Measurements from ENCODE around the gene IGF2R.

IGF2R gene

GRCh38 chr6:160035241-160035640, 66.4 kb downstream of the IGF2R start:
- DNase-seq: no peak
- in situ Hi-C loops (cut with HindIII; ENCODE audit: low pct_ligation_motif_present, low pct_unique_long_range_greater_than_20kb, low sequenced_read_pairs): no loop called here

- no peak for DNase-seq
- in situ Hi-C loops (cut with HindIII; ENCODE audit: low pct_ligation_motif_present, low pct_unique_long_range_greater_than_20kb, low sequenced_read_pairs): no loop called here
These were observed 66.9 kb downstream of the IGF2R start for GRCh38 chr6:160035693-160036330.

- DNase-seq: no peak
- in situ Hi-C loops (cut with HindIII; ENCODE audit: low pct_ligation_motif_present, low pct_unique_long_range_greater_than_20kb, low sequenced_read_pairs): no loop called here
These were observed 67.4 kb downstream of the IGF2R start for GRCh38 chr6:160036331-160036695.

GRCh38 chr6:160036790-160037206, 67.9 kb downstream of the IGF2R start:
- in situ Hi-C loops (cut with HindIII; ENCODE audit: low pct_ligation_motif_present, low pct_unique_long_range_greater_than_20kb, low sequenced_read_pairs): no loop called here
- DNase-seq: no peak

GRCh38 chr6:160038479-160038878, 69.6 kb downstream of the IGF2R start:
- in situ Hi-C loops (cut with HindIII; ENCODE audit: low pct_ligation_motif_present, low pct_unique_long_range_greater_than_20kb, low sequenced_read_pairs): no loop called here
- no peak for DNase-seq

- DNase-seq: no peak
These were observed 70.6 kb downstream of the IGF2R start for GRCh38 chr6:160039441-160039840.

GRCh38 chr6:160040055-160040454, 71.2 kb downstream of the IGF2R start:
- DNase-seq: no peak
- in situ Hi-C loops (cut with HindIII; ENCODE audit: low pct_ligation_motif_present, low pct_unique_long_range_greater_than_20kb, low sequenced_read_pairs): no loop called here

More at GRCh38 chr6:160039441-160039840, 70.6 kb downstream of the IGF2R start:
- in situ Hi-C loops (cut with HindIII; ENCODE audit: low pct_ligation_motif_present, low pct_unique_long_range_greater_than_20kb, low sequenced_read_pairs): no loop called here

GRCh38 chr6:160040527-160041264, 71.8 kb downstream of the IGF2R start:
- no peak for DNase-seq
- in situ Hi-C loops (cut with HindIII; ENCODE audit: low pct_ligation_motif_present, low pct_unique_long_range_greater_than_20kb, low sequenced_read_pairs): no loop called here

GRCh38 chr6:160041608-160042007, 72.7 kb downstream of the IGF2R start:
- no peak for DNase-seq
- in situ Hi-C loops (cut with HindIII; ENCODE audit: low pct_ligation_motif_present, low pct_unique_long_range_greater_than_20kb, low sequenced_read_pairs): no loop called here

GRCh38 chr6:160042014-160042773, 73.3 kb downstream of the IGF2R start:
- in situ Hi-C loops (cut with HindIII; ENCODE audit: low pct_ligation_motif_present, low pct_unique_long_range_greater_than_20kb, low sequenced_read_pairs): no loop called here
- no peak for DNase-seq

- in situ Hi-C loops (cut with HindIII; ENCODE audit: low pct_ligation_motif_present, low pct_unique_long_range_greater_than_20kb, low sequenced_read_pairs): no loop called here
- no peak for DNase-seq
These were observed 74.0 kb downstream of the IGF2R start for GRCh38 chr6:160042788-160043301.

- no peak for DNase-seq
- in situ Hi-C loops (cut with HindIII; ENCODE audit: low pct_ligation_motif_present, low pct_unique_long_range_greater_than_20kb, low sequenced_read_pairs): no loop called here
These were observed 74.9 kb downstream of the IGF2R start for GRCh38 chr6:160043784-160044183.

- in situ Hi-C loops (cut with HindIII; ENCODE audit: low pct_ligation_motif_present, low pct_unique_long_range_greater_than_20kb, low sequenced_read_pairs): no loop called here
- DNase-seq: no peak
These were observed 75.8 kb downstream of the IGF2R start for GRCh38 chr6:160044687-160045086.

GRCh38 chr6:160048471-160048870, 79.6 kb downstream of the IGF2R start:
- in situ Hi-C loops (cut with HindIII; ENCODE audit: low pct_ligation_motif_present, low pct_unique_long_range_greater_than_20kb, low sequenced_read_pairs): no loop called here
- DNase-seq: no peak

- DNase-seq: no peak
- in situ Hi-C loops (cut with HindIII; ENCODE audit: low pct_ligation_motif_present, low pct_unique_long_range_greater_than_20kb, low sequenced_read_pairs): no loop called here
These were observed 80.5 kb downstream of the IGF2R start for GRCh38 chr6:160049346-160049745.

- no peak for DNase-seq
- in situ Hi-C loops (cut with HindIII; ENCODE audit: low pct_ligation_motif_present, low pct_unique_long_range_greater_than_20kb, low sequenced_read_pairs): no loop called here
These were observed 81.1 kb downstream of the IGF2R start for GRCh38 chr6:160050022-160050421.

- no peak for DNase-seq
- in situ Hi-C loops (cut with HindIII; ENCODE audit: low pct_ligation_motif_present, low pct_unique_long_range_greater_than_20kb, low sequenced_read_pairs): no loop called here
These were observed 82.5 kb downstream of the IGF2R start for GRCh38 chr6:160051390-160051789.

- no peak for DNase-seq
- in situ Hi-C loops (cut with HindIII; ENCODE audit: low pct_ligation_motif_present, low pct_unique_long_range_greater_than_20kb, low sequenced_read_pairs): no loop called here
These were observed 85.4 kb downstream of the IGF2R start for GRCh38 chr6:160054271-160054670.

GRCh38 chr6:160054913-160055312, 86.0 kb downstream of the IGF2R start:
- in situ Hi-C loops (cut with HindIII; ENCODE audit: low pct_ligation_motif_present, low pct_unique_long_range_greater_than_20kb, low sequenced_read_pairs): no loop called here
- no peak for DNase-seq

Measured in ACHN (cell line).